Fibroblast of the conjunctiva (primary cell): ENCODE measurements around the gene PUS3.
"Not testable (repeated sequence)": the region's sequence is repeated elsewhere in the genome, so short reads cannot be mapped to it uniquely, and the experiment has no call there.

Source experiments
- DNase-seq: peaks from one replicate; pipeline ENCODE4 v3.0.0-alpha.2; 2010; ENCODE audit warnings: low read depth

Gene PUS3

GRCh38 chr11:125921042-125921441, 18.0 kb upstream of the PUS3 start:
- DNase-seq, result no peak

- no peak for DNase-seq
Observed at GRCh38 chr11:125918140-125918840, 15.3 kb upstream of the PUS3 start.

- DNase-seq, result no peak
Observed at GRCh38 chr11:125916683-125917347, 13.8 kb upstream of the PUS3 start.

- not testable (repeated sequence) for DNase-seq
Observed at GRCh38 chr11:125914601-125915000, 11.6 kb upstream of the PUS3 start.

GRCh38 chr11:125910226-125910849, 7.3 kb upstream of the PUS3 start:
- no peak for DNase-seq

- DNase-seq, result no peak
Observed at GRCh38 chr11:125904678-125905077, 1.7 kb upstream of the PUS3 start.

GRCh38 chr11:125903711-125904659, 979 bp upstream of the PUS3 start, which contains the start of gene DDX25:
DDX25 (plus strand) TSS chr11:125904508; CDS start chr11:125904518, 10 bp downstream.
- no peak for DNase-seq

GRCh38 chr11:125902277-125902926, 604 bp downstream of the PUS3 start:
- no peak for DNase-seq

GRCh38 chr11:125901872-125902271, 1.1 kb downstream of the PUS3 start:
- no peak for DNase-seq

- DNase-seq, result no peak
Observed at GRCh38 chr11:125892994-125893393, 10.0 kb downstream of the PUS3 start.

GRCh38 chr11:125892071-125892470, 10.9 kb downstream of the PUS3 start:
- no peak for DNase-seq

GRCh38 chr11:125890447-125891100, 12.4 kb downstream of the PUS3 start:
- DNase-seq, result no peak

- peak; percentile 94 for DNase-seq
Observed at GRCh38 chr11:125887373-125888324, 15.4 kb downstream of the PUS3 start, which contains the start of gene HYLS1. HYLS1 (plus strand) TSS chr11:125887668; CDS start chr11:125899369, 11,701 bp downstream.

GRCh38 chr11:125886997-125887372, 16.0 kb downstream of the PUS3 start:
- DNase-seq, result peak; percentile 12

GRCh38 chr11:125883375-125883774, 19.6 kb downstream of the PUS3 start:
- no peak for DNase-seq

GRCh38 chr11:125881291-125881690, 21.7 kb downstream of the PUS3 start:
- DNase-seq, result no peak

- peak; percentile 46 for DNase-seq
Observed at GRCh38 chr11:125874556-125875124, 28.4 kb downstream of the PUS3 start.

GRCh38 chr11:125873881-125874555, 29.0 kb downstream of the PUS3 start:
- DNase-seq, result no peak

GRCh38 chr11:125872138-125872491, 30.9 kb downstream of the PUS3 start:
- no peak for DNase-seq
